Stimulated activated effector memory CD8-positive, alpha-beta T cell treated with anti-CD3 and anti-CD28 coated beads, Interleukin-12 subunit alpha, Interleukin-12 subunit beta, amount 100 ng/mL, for 72 hours (primary cell): Measurements from ENCODE around the gene NPY2R.
A peak's percentile ranks its signal among the peaks of the same experiment; 100 is the strongest.

ENCODE experiments used
- ATAC-seq: fragments of 150-1000 bp; cut with Tn5 transposase; 2 replicates; pipeline ENCODE4 v1.10.0; 2021
- DNase-seq, 2 donors: peaks; one replicate each; pipeline ENCODE4 v3.0.0; 2021 to 2022; ENCODE audit warnings: low spot score in 2 of 2
- H3K27ac Mint-ChIP-seq: one replicate; pipeline ENCODE4 v1.8.0; 2022; ENCODE audit warnings: mild to moderate bottlenecking, mixed read lengths
- H3K36me3 Mint-ChIP-seq: one replicate; pipeline ENCODE4 v1.8.0; 2022; ENCODE audit warnings: mild to moderate bottlenecking, mixed read lengths
- H3K4me1 Mint-ChIP-seq: one replicate; pipeline ENCODE4 v1.8.0; 2022; ENCODE audit warnings: mixed read lengths
- H3K4me3 Mint-ChIP-seq: one replicate; pipeline ENCODE4 v1.8.0; 2022; ENCODE audit warnings: mild to moderate bottlenecking, mixed read lengths
- H3K9me3 Mint-ChIP-seq: one replicate; pipeline ENCODE4 v1.8.0; 2022; ENCODE audit warnings: mixed read lengths

NPY2R gene, protein sequence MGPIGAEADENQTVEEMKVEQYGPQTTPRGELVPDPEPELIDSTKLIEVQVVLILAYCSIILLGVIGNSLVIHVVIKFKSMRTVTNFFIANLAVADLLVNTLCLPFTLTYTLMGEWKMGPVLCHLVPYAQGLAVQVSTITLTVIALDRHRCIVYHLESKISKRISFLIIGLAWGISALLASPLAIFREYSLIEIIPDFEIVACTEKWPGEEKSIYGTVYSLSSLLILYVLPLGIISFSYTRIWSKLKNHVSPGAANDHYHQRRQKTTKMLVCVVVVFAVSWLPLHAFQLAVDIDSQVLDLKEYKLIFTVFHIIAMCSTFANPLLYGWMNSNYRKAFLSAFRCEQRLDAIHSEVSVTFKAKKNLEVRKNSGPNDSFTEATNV

DNA sequence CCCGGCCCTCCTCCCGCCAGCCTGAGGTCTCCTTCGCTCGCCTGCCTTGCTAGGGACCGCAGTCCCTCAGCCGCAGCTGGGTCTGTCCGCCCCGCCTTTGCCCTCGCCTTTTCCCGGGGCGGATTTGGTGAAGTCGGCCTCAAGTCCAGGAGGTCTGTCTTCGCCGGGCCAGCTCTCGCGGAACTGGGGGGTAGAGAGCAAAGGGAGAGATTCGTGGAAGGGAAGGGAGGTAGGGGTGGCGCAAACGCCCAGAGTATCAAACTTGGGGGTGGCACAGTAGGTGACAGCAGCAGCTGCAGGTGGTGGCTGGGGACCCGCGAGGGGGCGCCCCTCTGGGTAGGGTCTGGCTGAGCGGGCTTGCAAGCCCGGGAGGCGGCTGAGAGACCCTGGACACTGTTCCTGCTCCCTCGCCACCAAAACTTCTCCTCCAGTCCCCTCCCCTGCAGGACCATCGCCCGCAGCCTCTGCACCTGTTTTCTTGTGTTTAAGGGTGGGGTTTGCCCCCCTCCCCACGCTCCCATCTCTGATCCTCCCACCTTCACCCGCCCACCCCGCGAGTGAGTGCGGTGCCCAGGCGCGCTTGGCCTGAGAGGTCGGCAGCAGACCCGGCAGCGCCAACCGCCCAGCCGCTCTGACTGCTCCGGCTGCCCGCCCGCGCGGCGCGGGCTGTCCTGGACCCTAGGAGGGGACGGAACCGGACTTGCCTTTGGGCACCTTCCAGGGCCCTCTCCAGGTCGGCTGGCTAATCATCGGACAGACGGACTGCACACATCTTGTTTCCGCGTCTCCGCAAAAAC lies at the start of gene NPY2R:
Gene NPY2R (plus strand): TSS at position 379 of the 797 bp plus-strand sequence. CDS start 5,304 bp downstream, outside the sequence.
- H3K4me3 Mint-ChIP-seq, result no peak within 1 kb of the TSS
- H3K9me3 Mint-ChIP-seq, result peaks cover 3% of the 10 kb centered on the region
- no peak within 1 kb of the TSS for H3K27ac Mint-ChIP-seq
- H3K4me1 Mint-ChIP-seq, result no peaks in the 10 kb centered on the region
- ATAC-seq, result peak; percentile 39
- no peaks in the 10 kb centered on the region for H3K36me3 Mint-ChIP-seq
- DNase-seq, result no peak

DNA sequence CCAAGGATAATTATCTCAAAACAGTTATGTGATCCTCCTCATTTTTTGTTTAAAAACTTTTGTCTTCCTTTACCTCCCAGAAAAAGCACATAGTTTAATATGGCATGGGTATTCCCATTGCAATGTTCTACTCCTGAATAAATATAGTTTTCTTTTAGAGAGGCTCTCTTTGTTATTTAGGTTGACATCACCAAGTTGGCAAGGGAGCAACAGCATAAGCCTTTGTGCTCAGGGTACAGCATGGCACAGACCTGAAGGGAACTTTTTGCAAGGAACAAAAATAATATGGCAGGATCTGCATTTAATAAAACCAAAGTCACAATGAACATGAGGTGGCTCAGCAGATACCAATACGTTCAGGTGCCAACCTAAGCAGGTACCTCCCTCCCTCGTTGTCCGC lies 47.1 kb upstream of the NPY2R start:
- ATAC-seq (no peak), DNase-seq (no peak)
- Mint-ChIP-seq H3K4me3 (no peak overlapping the region), H3K9me3 (peaks cover 6% of the 10 kb centered on the region), H3K4me1 (no peaks in the 10 kb centered on the region), H3K36me3 (no peaks in the 10 kb centered on the region), H3K27ac (no peak overlapping the region)

DNA sequence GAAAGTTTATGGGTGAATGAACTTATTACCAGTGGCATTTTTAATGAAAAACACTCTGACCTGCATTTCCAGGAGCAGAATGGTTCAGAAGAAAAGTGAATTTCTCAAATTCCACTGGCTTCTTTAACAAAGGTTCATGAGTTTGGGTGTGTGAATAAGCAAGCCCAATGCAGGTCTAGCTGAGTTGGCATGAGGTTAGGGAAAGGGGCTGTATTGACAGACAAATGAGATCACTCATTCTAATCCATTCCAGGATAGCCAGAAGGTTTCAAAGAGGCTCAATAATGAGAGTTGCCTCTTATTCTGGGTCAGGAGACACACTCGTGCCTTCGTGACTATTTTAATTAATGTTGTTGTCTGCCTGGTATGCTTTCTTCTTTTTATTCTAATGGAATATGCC lies 43.7 kb upstream of the NPY2R start:
- DNase-seq (no peak), ATAC-seq (no peak)
- Mint-ChIP-seq H3K4me1 (no peaks in the 10 kb centered on the region), H3K9me3 (peaks cover 3% of the 10 kb centered on the region), H3K27ac (no peak overlapping the region), H3K36me3 (no peaks in the 10 kb centered on the region), H3K4me3 (no peak overlapping the region)

DNA sequence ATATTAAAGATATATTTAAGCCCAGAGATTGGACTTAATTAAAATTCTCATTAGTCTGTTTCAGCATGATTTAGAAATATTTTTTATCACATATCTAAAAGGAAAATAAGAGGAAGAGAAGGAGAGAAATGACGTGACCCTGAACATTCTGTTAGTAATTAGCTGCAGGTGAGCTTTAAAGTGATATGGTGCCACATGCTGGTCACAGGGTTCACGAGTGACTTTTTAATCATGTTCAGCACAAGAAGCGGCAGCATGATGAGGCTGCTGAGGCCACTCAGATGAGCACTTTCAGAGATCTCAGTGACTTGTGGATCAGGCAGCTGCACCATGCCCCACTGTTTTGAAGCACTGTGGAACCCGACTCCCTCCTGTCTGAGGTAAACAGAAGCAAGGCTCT lies 37.9 kb upstream of the NPY2R start:
- Mint-ChIP-seq H3K4me3 (no peak overlapping the region), H3K27ac (no peak overlapping the region), H3K4me1 (no peaks in the 10 kb centered on the region), H3K36me3 (no peaks in the 10 kb centered on the region), H3K9me3 (peaks cover 3% of the 10 kb centered on the region)
- ATAC-seq, result no peak
- no peak for DNase-seq

DNA sequence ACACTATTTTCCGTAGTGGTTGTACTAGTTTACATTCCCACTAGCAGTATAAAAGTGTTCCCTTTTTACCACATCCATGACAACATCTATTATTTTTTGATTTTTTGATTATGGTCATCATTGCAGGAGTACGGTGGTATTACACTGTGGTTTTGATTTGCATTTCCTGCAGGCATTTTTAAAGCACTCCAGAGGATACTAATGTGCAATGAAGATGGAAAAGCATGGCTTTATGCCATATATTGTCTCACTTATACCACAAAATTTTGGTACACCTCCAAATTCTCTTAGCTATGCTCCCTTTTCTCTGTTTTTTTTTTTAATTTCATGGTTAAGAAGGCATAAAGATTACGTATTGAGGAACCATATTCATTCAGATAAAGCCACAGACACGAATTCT lies 35.1 kb upstream of the NPY2R start:
- Mint-ChIP-seq H3K27ac (no peak overlapping the region), H3K36me3 (no peaks in the 10 kb centered on the region), H3K4me3 (no peak overlapping the region), H3K4me1 (no peaks in the 10 kb centered on the region), H3K9me3 (peaks cover 2% of the 10 kb centered on the region)
- DNase-seq (no peak), ATAC-seq (no peak)

DNA sequence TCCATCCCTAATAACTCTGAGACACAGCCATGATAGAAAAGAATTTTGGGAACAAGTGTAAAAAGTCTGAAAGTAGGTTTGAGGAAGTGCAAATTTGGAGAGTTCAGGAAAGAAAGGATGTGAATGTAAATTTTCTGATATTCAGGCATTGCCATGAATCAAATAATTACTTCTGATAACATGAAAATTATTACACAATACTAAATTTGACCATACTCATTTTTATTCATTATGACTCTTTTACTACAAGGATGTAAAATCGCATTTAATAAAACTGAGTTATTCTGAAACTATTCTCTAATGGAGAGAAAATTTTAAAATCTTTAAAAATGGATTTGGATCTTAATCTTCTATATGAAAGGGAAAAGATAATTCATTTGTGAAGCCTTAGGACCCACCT lies 33.8 kb upstream of the NPY2R start:
- H3K4me1 Mint-ChIP-seq, result no peaks in the 10 kb centered on the region
- no peak for ATAC-seq
- H3K27ac Mint-ChIP-seq, result no peak overlapping the region
- peaks cover 2% of the 10 kb centered on the region for H3K9me3 Mint-ChIP-seq
- H3K4me3 Mint-ChIP-seq, result no peak overlapping the region
- no peak for DNase-seq
- H3K36me3 Mint-ChIP-seq, result no peaks in the 10 kb centered on the region

DNA sequence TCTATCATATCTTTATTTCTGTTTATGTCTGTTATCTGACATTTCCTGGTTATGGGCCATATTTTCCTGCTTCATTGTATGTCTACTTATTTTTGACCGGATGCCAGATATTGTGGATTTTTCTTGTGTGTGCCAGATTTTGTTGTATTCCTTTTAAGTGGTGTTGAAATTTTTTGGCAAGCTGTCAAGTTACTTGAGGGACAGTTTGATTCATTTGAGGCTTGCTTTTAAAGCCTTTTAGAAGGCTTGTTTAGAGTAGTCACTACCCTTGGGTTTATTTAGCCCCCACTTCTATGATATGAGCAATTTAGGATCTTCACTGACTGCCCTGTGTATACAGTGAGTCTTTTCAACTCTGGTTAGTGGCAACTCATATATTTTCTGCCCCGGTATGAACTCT lies 29.2 kb upstream of the NPY2R start:
- no peak for DNase-seq
- H3K27ac Mint-ChIP-seq, result no peak overlapping the region
- H3K4me3 Mint-ChIP-seq, result no peak overlapping the region
- no peak for ATAC-seq
- H3K4me1 Mint-ChIP-seq, result no peaks in the 10 kb centered on the region
- H3K9me3 Mint-ChIP-seq, result peaks cover 2% of the 10 kb centered on the region
- no peaks in the 10 kb centered on the region for H3K36me3 Mint-ChIP-seq

DNA sequence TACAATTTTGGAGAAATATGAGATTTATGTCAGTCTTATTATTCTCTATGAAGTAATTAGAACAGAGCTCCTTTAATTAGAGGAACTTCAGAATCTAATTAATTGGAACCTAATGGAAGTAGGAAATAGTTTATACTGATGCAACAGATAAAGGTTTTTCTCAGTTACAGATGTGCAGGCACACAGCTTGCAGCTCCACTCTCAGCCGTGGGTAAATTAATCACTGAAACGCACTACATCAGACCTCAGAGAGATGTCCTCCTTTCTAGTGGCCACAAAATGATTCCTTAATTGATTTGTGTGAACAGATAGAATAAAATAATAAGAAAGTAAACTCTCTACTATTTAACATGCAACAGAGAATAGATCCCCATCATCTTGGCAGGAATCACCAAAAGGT lies 21.5 kb upstream of the NPY2R start:
- no peaks in the 10 kb centered on the region for H3K36me3 Mint-ChIP-seq
- no peak overlapping the region for H3K27ac Mint-ChIP-seq
- no peaks in the 10 kb centered on the region for H3K4me1 Mint-ChIP-seq
- H3K9me3 Mint-ChIP-seq, result peaks cover 3% of the 10 kb centered on the region
- H3K4me3 Mint-ChIP-seq, result no peak overlapping the region
- DNase-seq (no peak), ATAC-seq (no peak)

DNA sequence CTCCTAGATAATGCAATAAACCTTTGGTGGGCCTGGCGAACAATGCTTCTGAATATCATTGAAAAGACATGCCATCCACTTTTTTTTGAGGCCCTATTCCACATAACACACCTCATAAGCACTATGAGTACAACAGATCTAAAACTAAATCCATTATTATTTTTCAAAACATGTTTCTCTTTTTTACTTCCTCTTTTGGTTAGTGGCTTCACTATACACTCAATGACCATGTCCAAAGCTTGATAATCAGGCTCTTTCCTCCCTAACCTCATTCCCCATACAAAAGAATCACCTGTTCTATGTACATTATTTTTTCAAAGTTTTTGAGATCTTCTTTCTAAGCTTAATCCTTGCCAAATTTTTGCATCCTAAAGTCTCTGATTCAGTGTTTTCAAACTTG lies 20.4 kb upstream of the NPY2R start:
- peaks cover 3% of the 10 kb centered on the region for H3K9me3 Mint-ChIP-seq
- no peak overlapping the region for H3K27ac Mint-ChIP-seq
- H3K36me3 Mint-ChIP-seq, result no peaks in the 10 kb centered on the region
- DNase-seq (no peak), ATAC-seq (no peak)
- H3K4me1 Mint-ChIP-seq, result no peaks in the 10 kb centered on the region
- H3K4me3 Mint-ChIP-seq, result no peak overlapping the region

DNA sequence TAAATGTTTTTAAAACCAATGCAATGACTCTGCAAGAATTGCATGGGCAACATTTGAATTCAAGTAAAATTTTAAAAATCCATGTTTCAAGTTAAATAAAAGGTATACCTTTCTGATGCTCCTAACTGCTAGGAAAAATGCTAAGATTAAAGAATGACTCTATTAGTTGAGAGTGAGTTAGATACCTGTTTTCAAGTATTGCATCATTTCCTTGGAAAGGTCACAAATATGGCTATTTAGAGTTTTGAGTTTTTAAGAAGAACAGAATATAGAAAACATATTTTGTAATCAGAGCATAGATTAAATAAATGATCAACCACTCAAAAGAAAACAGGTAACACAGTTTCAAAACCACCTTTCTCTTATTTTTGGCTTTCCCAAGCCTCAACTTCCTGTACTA lies 18.3 kb upstream of the NPY2R start:
- no peaks in the 10 kb centered on the region for H3K4me1 Mint-ChIP-seq

DNA sequence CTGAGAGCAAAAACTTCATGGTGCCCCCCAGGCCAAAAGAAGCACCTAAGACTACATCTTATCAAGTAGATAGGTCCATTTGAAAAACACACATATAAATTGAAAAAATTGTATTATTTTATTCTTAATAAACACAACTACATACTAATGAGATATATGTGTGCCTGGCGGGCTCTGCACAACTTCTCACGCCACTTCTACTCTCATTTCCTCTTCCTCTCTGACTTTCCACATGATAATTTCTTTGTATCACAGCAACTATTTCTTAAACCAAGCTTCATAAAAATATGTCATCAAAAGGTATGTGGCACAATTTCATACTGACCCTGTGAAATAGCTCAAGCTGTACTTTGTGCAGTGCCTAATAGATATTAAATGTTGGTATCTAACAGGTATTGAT lies 10.7 kb upstream of the NPY2R start:
- no peak for DNase-seq
- H3K36me3 Mint-ChIP-seq, result no peaks in the 10 kb centered on the region
- H3K4me1 Mint-ChIP-seq, result no peaks in the 10 kb centered on the region
- no peak for ATAC-seq
- peaks cover 7% of the 10 kb centered on the region for H3K9me3 Mint-ChIP-seq
- H3K4me3 Mint-ChIP-seq, result no peak overlapping the region
- H3K27ac Mint-ChIP-seq, result no peak overlapping the region

More for the DNA sequence above, 18.3 kb upstream of the NPY2R start:
- DNase-seq (no peak), ATAC-seq (no peak)
- no peak overlapping the region for H3K27ac Mint-ChIP-seq
- no peak overlapping the region for H3K4me3 Mint-ChIP-seq
- H3K9me3 Mint-ChIP-seq, result peaks cover 3% of the 10 kb centered on the region
- H3K36me3 Mint-ChIP-seq, result no peaks in the 10 kb centered on the region

DNA sequence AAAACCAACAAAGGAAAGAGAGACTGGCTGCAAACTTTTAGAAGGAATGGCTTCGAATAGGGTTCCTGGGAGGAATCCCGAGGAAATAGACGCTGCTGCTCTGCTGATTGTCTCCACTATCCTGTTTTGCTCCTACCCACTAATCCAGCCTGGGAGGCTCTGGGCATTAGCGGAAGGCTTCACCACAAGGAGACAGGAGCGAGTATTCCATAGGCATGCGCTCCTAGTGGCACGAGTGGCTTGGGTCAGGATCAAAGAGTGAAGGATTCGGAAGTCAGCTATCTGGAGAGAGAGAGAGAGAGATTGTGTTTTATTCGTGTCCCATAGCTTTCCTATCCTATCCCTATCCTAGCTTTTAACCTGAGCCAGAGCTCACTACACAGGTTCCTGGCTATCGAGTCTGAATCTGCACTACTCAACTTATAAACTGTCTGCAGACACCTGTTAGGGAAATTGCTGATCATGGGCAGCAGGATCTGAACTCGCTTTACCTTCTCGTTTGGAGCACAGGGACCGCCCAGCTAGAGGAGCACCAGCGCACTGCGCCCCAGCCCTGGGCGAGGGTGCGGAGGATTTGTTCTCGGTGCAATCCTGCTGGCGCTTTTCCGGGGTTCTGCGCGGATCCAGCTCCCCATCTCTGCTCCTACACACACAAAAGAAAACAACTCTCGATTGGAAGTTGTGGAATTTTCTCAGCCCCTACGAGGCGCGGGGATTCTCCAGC lies 740 bp upstream of the NPY2R start:
- Mint-ChIP-seq H3K9me3 (peaks cover 3% of the 10 kb centered on the region), H3K4me1 (no peaks in the 10 kb centered on the region), H3K27ac (no peak overlapping the region), H3K4me3 (no peak overlapping the region), H3K36me3 (no peaks in the 10 kb centered on the region)
- DNase-seq (no peak), ATAC-seq (no peak)

DNA sequence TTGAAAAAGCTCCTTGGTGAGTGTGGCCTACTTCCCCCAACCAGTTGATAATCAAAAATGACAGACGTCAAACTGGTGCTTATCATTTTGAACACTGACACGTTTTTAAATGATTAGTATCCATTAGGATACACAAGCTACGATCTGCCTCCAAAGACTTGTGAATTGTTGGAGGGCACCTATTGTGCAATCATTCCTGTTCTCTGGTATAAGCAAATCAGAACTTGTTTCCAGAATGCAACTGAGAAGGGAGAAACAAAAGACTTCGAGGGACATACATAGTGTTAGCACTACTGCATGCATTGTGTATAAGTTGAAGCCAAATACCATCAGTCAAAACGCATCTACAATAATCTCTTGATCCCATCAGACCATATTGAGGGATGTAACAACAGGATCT lies 11.6 kb downstream of the NPY2R start:
- Mint-ChIP-seq H3K36me3 (no peaks in the 10 kb centered on the region), H3K9me3 (peaks cover 11% of the 10 kb centered on the region), H3K27ac (no peak overlapping the region), H3K4me1 (no peaks in the 10 kb centered on the region), H3K4me3 (no peak overlapping the region)
- no peak for ATAC-seq
- no peak for DNase-seq

DNA sequence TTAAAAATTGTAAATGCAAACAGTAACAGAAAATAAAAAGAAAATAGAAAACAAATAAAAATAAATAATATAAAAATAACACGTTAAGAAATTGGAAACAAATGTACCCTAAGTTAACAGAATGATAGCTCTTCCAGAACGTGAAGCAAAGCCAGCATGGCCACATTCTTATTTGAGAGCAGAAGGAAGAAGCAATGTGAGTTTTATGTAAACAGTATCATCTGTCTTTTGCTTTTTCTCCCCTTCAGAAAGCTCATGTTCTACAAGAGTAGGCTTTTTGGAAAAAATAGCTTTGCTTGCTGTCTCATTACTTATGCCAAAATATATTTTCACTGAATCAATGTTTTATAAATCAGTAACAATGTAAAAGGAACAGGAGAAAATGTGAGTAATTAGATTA lies 18.7 kb downstream of the NPY2R start:
- Mint-ChIP-seq H3K9me3 (no peaks in the 10 kb centered on the region), H3K4me3 (no peak overlapping the region), H3K4me1 (no peaks in the 10 kb centered on the region), H3K36me3 (no peaks in the 10 kb centered on the region), H3K27ac (no peak overlapping the region)
- ATAC-seq (no peak), DNase-seq (no peak)

DNA sequence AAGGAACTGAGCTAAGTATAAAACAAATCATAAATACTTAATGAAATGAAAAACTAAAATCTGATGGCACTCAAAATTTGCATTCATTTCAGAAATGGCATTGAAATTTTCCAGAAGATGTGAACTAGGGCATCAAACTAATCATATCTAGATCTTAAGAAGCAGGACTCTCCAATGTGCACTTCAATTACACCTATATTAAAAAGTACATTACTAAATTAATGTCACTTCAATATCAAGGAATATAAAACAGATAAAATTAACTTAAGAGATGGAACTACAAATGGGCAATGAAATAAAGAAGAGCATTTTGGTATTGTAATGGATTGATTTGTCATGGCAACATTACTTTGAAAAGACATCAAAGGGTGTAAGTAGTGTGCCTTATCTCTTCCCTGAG lies 20.3 kb downstream of the NPY2R start:
- DNase-seq (no peak), ATAC-seq (no peak)
- no peak overlapping the region for H3K27ac Mint-ChIP-seq
- no peaks in the 10 kb centered on the region for H3K36me3 Mint-ChIP-seq
- H3K4me1 Mint-ChIP-seq, result no peaks in the 10 kb centered on the region
- no peak overlapping the region for H3K4me3 Mint-ChIP-seq
- H3K9me3 Mint-ChIP-seq, result peaks cover under 1% of the 10 kb centered on the region
